Panc1 (cell line): ENCODE results near the gene COL5A1. TPM values are rescaled to one million over a fixed set of nuclear protein-coding genes. Genes with fewer than 3 reads are reported as not detected.

Experiments
- ATAC-seq: fragments of 200-7000 bp; cut with Tn5 transposase; 2 replicates; pipeline ENCODE4 v1.9.1; 2020; ENCODE audit warnings: mild to moderate bottlenecking, moderate library complexity
- BruUV-seq: library from RNA; stranded (reverse); fragments of 400-500 nt; replicated peaks from 2 replicates; lab custom pipeline; 2021; lab: Mats Ljungman, UMichigan
- CTCF ChIA-PET: fragments of 300-600 bp; sonication (Branson Sonifier 250); formaldehyde crosslinking; loops from one replicate; lab custom pipeline; 2022; ENCODE audit warnings: antibody characterized with exemption; lab: Charles Lee
- POLR2A ChIA-PET: fragments of 300-600 bp; sonication (Branson Sonifier 250); formaldehyde crosslinking; loops from one replicate; lab custom pipeline; 2022; ENCODE audit warnings: antibody characterized with exemption; lab: Charles Lee
- DNase-seq: peaks from one replicate; pipeline ENCODE4 v3.0.0-alpha.2; 2010; ENCODE audit warnings: low read depth, low spot score
- H3K27ac ChIP-seq: 2 replicates; pipeline ENCODE4 v1.5.1; 2011; ENCODE audit warnings: mild to moderate bottlenecking, low read length, inconsistent platforms
- H3K27me3 ChIP-seq: fragments of 200-500 bp; sonication (Bioruptor generic); 2 replicates; pipeline ENCODE4 v1.6.0; 2014; ENCODE audit warnings: low read length, inconsistent platforms; ENCODE audit not compliant: control insufficient read depth, insufficient read depth
- H3K36me3 ChIP-seq: fragments of 200-500 bp; sonication (Bioruptor generic); 2 replicates; pipeline ENCODE4 v1.5.1; 2014; ENCODE audit warnings: inconsistent platforms, mild to moderate bottlenecking, low read length, moderate library complexity; ENCODE audit not compliant: control insufficient read depth, insufficient read depth
- H3K4me1 ChIP-seq: 2 replicates; pipeline ENCODE4 v1.5.1; 2011; ENCODE audit warnings: inconsistent platforms, mild to moderate bottlenecking, low read length, moderate library complexity; ENCODE audit not compliant: control insufficient read depth, insufficient read depth
- H3K4me3 ChIP-seq, 2 experiments: 2 replicates each; pipeline ENCODE4 v1.5.1; 2011 to 2012; ENCODE audit warnings: low read depth in 2 of 2, low read length in 2 of 2, mild to moderate bottlenecking in 2 of 2, inconsistent platforms in 1 of 2, moderate library complexity in 1 of 2
- H3K9me3 ChIP-seq: fragments of 200-500 bp; sonication (Bioruptor generic); 2 replicates; pipeline ENCODE4 v1.5.1; 2014; ENCODE audit warnings: low read depth, mild to moderate bottlenecking, inconsistent platforms, low read length, moderate library complexity; ENCODE audit not compliant: control insufficient read depth, insufficient read depth
- CTCF ChIP-seq: fragments of 450-650 bp; IDR thresholded peaks from 2 replicates; pipeline ENCODE4 v1.5.1; 2017; ENCODE audit warnings: mild to moderate bottlenecking
- POLR2AphosphoS5 ChIP-seq: IDR thresholded peaks from 2 replicates; pipeline ENCODE4 v1.6.1; 2012; ENCODE audit warnings: mild to moderate bottlenecking, low read depth, low read length, moderate library complexity
- SIN3A ChIP-seq: IDR thresholded peaks from 2 replicates; pipeline ENCODE4 v1.6.1; 2012; ENCODE audit warnings: low read depth, mild to moderate bottlenecking, low read length, moderate library complexity, borderline replicate concordance; ENCODE audit not compliant: insufficient read depth
- TCF7L2 ChIP-seq: IDR thresholded peaks from 2 replicates; pipeline ENCODE4 v1.6.1; 2011; ENCODE audit warnings: mild to moderate bottlenecking, low read depth, low read length, inconsistent platforms
- in situ Hi-C: cut with HindIII; loops from 2 replicates; pipeline ENCODE4 v1.10.0; 2016; ENCODE audit warnings: low sequenced_read_pairs, low pct_unique_long_range_greater_than_20kb
- intact Hi-C: fragments of 100-400 bp; cut with micrococcal nuclease; formaldehyde crosslinking; loops from one replicate; pipeline ENCODE4 v1.10.0; 2022; ENCODE audit not compliant: unreplicated experiment
- total RNA-seq: library from RNA; stranded (reverse); gene quantifications from one replicate; pipeline ENCODE4 v1.2.1, GENCODE V29; 2021; ENCODE audit not compliant: unreplicated experiment
- TF ChIP-seq, protein P1 (sequence below), 2 experiments: IDR thresholded peaks; 2 replicates each; pipeline ENCODE4 v1.6.1; 2011 to 2012; ENCODE audit warnings: low read depth in 2 of 2, control low read depth in 1 of 2, low read length in 1 of 2, mild to moderate bottlenecking in 1 of 2, moderate library complexity in 1 of 2; ENCODE audit not compliant: insufficient read depth in 1 of 2

The COL5A1 gene
- total RNA-seq, 1 experiment from 2014 or later: 5.7 TPM

- DNase-seq: no peak
- intact Hi-C loops: no loop called here
- in situ Hi-C loops: no loop called here
- POLR2A ChIA-PET: no interaction called here
- H3K27ac ChIP-seq: no peak overlapping the region
- TF ChIP-seq, protein P1, sequence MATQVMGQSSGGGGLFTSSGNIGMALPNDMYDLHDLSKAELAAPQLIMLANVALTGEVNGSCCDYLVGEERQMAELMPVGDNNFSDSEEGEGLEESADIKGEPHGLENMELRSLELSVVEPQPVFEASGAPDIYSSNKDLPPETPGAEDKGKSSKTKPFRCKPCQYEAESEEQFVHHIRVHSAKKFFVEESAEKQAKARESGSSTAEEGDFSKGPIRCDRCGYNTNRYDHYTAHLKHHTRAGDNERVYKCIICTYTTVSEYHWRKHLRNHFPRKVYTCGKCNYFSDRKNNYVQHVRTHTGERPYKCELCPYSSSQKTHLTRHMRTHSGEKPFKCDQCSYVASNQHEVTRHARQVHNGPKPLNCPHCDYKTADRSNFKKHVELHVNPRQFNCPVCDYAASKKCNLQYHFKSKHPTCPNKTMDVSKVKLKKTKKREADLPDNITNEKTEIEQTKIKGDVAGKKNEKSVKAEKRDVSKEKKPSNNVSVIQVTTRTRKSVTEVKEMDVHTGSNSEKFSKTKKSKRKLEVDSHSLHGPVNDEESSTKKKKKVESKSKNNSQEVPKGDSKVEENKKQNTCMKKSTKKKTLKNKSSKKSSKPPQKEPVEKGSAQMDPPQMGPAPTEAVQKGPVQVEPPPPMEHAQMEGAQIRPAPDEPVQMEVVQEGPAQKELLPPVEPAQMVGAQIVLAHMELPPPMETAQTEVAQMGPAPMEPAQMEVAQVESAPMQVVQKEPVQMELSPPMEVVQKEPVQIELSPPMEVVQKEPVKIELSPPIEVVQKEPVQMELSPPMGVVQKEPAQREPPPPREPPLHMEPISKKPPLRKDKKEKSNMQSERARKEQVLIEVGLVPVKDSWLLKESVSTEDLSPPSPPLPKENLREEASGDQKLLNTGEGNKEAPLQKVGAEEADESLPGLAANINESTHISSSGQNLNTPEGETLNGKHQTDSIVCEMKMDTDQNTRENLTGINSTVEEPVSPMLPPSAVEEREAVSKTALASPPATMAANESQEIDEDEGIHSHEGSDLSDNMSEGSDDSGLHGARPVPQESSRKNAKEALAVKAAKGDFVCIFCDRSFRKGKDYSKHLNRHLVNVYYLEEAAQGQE (IDR thresholded peaks at IDR 0.05; ENCODE audit: insufficient read depth in 1 of 2, low read depth in 2 of 2, low read length in 1 of 2): no peak
- TF ChIP-seq CTCF (no peak), SIN3A (no peak), TCF7L2 (no peak), POLR2AphosphoS5 (no peak)
- H3K36me3 ChIP-seq: no peaks in the 10 kb centered on the region
- H3K9me3 ChIP-seq: no peaks in the 10 kb centered on the region
- ATAC-seq: no peak
- H3K4me3 ChIP-seq: no peak overlapping the region
- no peaks in the 10 kb centered on the region for H3K4me1 ChIP-seq
- no TSS peak for BruUV-seq
- H3K27me3 ChIP-seq: no peaks in the 10 kb centered on the region; the same call in 1 of the 2 replicates
- CTCF ChIA-PET: no interaction called here
These were observed 5.5 kb upstream of the COL5A1 start for GRCh38 chr9:134636149-134636507.

GRCh38 chr9:134637241-134637640, 4.4 kb upstream of the COL5A1 start:
- no TSS peak for BruUV-seq
- intact Hi-C loops: no loop called here
- in situ Hi-C loops: no loop called here
- DNase-seq (no peak), ATAC-seq (no peak)
- CTCF ChIA-PET: no interaction called here
- TF ChIP-seq CTCF: no peak
- TF ChIP-seq POLR2AphosphoS5: no peak
- TF ChIP-seq SIN3A: no peak
- TF ChIP-seq, protein P1 (IDR thresholded peaks at IDR 0.05; ENCODE audit: insufficient read depth in 1 of 2, low read depth in 2 of 2, low read length in 1 of 2): no peak
- no peak for TF ChIP-seq TCF7L2
- H3K4me3 ChIP-seq: no peak overlapping the region
- H3K9me3 ChIP-seq: no peaks in the 10 kb centered on the region
- H3K36me3 ChIP-seq: no peaks in the 10 kb centered on the region
- POLR2A ChIA-PET: no interaction called here
- H3K27ac ChIP-seq: no peak overlapping the region
- H3K4me1 ChIP-seq: no peaks in the 10 kb centered on the region
- H3K27me3 ChIP-seq: no peaks in the 10 kb centered on the region; the same call in 1 of the 2 replicates
